ENCODE data around the gene RASL10B.

DNA sequence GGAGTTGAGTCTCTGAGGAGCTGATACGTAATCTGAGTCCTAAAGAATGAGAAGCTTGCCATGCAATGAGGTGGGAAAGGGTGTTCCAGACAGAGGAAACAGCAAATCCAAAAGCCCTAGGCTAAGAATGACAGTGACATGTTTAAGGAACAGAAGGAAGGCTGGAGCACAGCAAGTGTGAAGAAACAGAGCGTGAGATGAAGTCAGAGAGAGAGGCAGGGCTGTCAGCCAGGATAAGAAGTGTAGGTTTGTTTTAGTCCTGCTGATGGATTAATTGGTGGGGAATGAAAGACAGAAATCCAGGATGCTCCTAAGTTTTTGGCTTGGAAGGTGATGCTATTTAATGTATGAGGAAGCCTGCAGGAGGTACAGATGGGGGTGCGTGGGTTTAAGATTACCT is 49.5 kb downstream of the RASL10B start:
- TF ChIP-seq, protein P1, sequence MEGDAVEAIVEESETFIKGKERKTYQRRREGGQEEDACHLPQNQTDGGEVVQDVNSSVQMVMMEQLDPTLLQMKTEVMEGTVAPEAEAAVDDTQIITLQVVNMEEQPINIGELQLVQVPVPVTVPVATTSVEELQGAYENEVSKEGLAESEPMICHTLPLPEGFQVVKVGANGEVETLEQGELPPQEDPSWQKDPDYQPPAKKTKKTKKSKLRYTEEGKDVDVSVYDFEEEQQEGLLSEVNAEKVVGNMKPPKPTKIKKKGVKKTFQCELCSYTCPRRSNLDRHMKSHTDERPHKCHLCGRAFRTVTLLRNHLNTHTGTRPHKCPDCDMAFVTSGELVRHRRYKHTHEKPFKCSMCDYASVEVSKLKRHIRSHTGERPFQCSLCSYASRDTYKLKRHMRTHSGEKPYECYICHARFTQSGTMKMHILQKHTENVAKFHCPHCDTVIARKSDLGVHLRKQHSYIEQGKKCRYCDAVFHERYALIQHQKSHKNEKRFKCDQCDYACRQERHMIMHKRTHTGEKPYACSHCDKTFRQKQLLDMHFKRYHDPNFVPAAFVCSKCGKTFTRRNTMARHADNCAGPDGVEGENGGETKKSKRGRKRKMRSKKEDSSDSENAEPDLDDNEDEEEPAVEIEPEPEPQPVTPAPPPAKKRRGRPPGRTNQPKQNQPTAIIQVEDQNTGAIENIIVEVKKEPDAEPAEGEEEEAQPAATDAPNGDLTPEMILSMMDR (IDR thresholded peaks at IDR 0.05), result no peak
- TF ChIP-seq POLR2A (IDR thresholded peaks at IDR 0.05), result no peak
- no peak for TF ChIP-seq POLR2AphosphoS5 (IDR thresholded peaks at IDR 0.05; ENCODE audit: insufficient read depth in 1 of 2, low read depth in 1 of 2)
